SIG-M5 (cell line): ENCODE data around the gene KRTAP4-7.
"Not testable (repeated sequence)": the region's sequence is repeated elsewhere in the genome, so short reads cannot be mapped to it uniquely, and the experiment has no call there.

ENCODE experiments used
- DNase-seq: peaks from one replicate; lab custom pipeline; 2025; lab: John Stamatoyannopoulos, UW

The KRTAP4-7 gene

DNA sequence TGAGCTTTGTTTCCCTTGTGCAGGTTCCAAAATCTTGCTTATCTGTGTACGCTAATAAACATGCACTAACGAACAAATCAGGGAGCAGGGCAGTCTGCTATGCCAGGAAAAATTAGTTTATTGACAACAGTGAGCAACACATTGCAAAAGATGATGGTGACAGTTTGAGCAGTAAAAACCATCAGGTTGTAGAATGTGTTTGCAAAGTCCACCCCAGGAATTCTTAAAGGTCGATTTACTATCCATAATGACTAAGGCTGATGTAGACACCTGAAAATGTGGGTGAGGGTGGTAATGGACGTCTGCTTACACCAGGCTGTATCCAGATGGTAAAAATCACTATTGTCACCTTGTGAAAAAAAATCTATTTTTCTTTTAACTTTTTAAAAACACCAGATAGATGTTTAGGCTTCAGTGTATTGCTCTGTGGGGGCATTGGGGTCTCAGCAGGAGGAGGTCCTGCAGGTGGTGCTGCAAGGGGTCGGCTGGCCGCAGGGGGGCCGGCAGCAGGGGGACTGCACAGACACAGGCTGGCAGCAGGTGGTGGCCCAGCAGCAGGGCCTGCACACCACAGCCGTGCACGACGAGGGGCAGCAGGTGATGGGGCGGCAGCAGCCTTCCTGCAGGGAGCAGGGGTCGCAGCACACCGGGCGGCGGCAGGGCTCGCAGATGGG lies 18.8 kb upstream of the KRTAP4-7 start:
- DNase-seq: not testable (repeated sequence)

DNA sequence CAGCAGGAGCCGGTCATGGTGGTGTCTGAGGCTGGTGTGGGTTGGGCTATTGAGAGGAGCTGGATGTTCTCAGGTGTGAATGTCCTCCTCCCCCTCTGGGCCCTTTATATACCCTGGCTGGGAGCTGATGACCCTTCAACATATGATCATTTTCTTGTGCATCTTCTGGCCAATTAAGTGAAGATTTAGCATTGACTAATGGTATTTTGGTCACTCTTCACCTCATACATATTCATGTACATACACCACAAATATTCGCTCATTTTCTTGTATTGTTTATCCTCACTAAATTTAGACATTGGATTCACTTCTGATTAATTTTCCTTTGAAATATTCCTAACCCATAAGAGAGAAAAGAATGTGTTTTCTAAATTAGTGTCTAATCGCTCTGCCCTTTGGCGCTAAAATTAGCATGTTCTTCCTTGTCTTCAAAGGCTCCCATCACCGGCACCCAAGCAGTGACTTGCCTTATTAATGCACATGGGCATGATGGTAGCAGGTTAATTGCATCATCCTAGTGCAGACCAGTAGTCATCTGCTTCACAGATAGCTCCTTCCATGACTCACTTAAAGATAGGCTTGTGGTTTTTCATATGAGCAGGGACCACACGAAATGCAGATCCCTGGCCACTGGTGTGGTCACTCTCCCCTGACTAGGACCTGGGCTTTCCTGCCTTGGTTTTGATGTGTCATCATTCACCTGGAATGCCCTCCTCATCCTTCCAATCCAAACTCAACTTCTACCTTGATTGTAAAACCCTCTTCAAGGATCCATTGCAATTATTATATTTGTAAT lies 17.9 kb upstream of the KRTAP4-7 start, which contains the start of gene KRTAP2-4:
Gene KRTAP2-4, minus strand, starts transcription at position 51 of the 796 bp plus-strand sequence. Its CDS starts 34 bp downstream, at position 17.
- no peak for DNase-seq

DNA sequence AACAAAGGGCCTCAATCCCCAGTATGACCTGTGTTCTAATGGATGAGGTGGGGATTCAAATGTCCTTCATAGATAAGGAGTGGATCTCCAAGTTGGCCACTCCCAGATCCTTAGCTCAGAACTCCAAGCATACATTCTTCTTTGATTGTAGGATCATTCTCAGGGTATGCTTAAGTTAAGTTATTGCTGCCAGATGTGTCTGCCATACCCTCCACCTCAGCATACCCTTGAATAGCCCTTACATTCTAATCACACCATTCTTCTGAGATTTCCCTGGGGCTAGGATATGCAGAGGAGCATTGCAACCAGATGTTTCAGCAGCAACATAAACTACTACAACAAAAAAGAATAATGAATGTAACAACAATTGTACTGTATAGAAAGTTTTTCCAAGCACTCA lies 16.7 kb upstream of the KRTAP4-7 start:
- DNase-seq: no peak

DNA sequence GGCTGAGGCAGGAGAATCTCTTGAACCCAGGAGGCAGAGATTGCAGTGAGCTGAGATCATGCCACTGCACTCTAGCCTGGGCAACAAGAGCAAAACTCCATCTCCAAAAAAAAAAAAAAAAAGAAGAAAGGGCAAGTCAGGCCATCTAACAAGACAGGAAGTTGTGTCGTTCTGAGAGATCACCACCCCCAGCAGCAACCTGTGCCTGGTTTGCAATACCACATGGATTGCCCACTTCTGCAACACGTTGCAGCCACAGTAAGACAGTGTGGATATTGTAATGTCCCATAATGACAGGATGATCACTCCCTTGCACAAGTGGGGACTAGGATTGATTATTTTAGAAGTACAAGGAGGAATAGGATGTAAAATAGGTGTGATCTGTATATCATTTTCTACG lies 14.9 kb upstream of the KRTAP4-7 start:
- DNase-seq: no peak

DNA sequence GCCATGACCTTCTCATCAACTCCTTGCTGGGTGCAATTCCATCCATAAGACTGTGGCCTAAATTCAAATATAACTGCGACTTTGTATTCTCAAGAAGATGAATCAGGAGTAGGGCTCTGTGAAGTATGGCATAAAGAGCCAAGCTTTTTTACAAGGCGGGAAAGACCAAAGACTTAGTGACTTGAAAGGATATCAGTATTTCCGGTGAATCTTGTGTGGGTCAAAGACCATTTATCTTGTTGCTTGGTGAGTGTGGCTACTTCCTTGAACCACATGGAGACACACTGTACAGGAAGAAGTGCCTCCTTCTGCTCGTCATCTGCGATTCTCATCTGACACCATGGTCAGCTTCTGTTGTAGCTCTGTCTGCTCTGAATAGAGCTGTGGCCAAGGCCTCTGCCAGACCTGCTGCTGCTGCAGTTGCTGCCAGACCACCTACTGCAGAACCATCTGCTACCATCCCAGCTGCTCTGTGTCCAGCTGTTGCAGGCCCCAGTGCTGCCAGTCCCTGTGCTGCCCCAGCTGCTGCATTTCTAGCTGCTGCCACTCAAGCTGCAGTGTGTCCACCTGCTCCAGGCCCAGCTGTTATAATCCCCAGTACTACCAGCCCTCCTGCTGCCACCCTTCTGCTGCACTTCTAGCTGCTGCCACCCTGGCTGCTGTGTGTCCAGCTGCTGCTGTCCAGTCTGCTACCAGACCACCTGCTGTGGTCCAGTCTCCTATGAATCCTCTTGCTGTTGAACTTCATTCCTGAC lies 12.2 kb upstream of the KRTAP4-7 start:
- no peak for DNase-seq

DNA sequence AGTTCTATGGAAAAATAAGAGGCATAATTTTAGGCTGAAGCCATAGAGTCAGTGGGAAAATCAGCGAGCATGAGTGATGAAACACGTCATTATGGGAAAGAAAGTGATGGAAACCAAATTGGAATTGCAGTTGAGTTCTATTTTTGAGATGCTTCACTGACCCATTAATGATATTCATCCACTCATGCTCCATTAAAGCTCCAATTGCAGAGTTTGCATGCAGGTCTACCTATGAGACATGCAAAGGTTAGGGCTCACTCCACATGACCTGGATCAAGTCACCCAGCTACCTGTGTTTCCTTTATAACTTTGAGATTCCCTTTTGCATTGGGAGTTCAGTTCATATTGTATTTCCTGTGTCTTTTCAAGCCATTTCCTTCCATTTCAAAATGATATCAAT lies 10.3 kb upstream of the KRTAP4-7 start:
- DNase-seq: no peak

DNA sequence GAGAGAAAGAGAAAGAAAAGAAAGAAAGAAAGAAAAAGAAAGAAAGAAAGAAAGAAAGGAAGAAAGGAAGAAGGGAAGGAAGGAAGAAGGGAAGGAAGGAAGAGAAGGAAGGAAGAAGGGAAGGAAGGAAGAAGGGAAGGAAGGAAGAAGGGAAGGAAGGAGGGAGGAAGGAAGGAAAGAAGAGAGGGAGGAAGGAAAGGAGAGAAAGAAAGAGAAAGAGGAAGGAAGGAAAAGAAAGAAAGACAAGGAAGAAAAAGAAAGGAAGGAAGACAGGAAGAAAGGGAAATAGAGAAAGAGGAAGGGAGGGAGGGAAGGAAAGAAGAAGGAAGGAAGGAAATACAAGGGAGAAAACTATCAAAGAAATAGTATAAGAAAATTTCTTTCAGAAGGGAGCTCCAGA lies 7.2 kb upstream of the KRTAP4-7 start:
- no peak for DNase-seq

DNA sequence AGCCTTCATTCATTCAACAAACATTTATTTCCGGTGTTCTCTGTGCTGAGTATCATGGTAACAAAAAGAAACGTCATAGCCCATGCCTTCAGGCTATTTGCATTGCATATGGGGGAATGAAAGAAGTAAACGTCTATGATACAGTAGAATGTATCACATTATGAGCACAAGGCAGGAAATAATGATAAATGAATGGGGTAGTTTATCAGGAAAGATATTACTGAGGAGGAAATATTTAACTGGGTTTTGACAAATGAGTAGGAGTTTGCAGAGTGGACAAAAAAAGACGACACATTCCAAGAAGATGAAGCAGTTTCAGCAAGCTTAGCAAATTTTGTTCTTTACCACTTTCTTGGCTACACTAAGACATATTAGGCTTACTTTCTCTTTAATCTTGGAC lies 1.3 kb upstream of the KRTAP4-7 start:
- no peak for DNase-seq

DNA sequence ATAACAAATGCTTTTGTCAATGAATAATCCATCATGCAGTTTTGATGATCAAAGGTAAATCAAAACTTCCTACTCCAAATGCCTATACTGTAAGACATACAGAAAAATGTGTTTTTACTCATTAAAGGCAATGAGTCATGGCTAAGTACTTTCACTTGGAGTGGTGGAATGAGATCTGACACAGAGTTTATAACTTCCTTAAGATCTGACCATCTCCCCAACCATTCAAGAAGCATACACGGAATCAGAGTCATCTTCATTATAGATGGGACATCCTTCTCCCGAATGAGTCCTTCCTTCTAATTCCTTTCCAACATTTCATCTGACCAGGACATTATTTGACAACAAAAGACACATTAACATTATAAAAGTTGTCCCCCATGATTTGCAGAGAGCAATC lies 523 bp upstream of the KRTAP4-7 start:
- not testable (repeated sequence) for DNase-seq

DNA sequence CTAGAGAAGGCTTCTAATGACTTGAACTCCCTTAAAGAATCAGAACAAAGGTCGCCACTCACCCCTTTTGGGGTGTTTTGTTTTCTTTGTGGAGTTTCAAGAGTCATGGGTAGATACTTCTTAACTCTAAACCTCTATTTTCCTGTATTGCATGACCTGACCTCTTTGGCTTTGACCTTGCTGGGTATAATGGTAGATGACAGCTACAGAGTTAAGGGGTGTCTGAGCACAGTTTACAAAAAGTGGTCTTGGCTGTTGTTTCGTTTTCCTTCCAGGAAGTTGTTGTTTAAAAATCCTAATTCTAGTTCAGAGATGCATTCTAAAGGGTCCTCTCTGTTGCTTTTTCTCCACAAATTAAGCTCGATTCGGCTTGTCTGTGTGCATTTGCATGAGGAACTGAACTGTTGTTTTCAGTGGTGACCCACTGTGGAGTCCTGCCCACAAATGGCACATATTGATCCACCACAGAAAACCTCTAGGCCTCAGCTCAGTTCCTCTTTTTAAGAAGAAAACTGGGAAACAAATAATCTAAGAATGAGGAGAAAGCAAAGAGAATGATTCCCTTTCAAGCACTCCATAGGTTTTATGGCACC lies 4.9 kb downstream of the KRTAP4-7 start:
- DNase-seq: not testable (repeated sequence)

DNA sequence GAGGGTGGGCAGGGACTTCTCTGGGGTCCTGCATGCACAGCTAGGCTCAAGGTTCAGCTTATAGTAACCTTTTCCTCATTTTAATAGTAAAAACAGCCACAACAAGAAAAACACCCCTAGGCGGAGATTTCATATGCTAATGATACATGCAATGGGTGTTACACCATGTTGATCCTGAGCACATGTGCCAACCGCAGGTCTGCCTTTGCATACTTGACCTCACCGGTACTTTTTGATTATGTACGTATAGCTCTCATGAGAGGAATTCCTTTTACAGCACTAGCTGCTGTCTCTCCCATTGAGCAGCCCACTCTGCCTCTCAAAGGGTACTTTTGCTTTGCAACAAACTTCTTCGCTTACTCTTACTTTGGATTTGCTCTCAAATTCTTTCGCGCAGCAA lies 12.1 kb downstream of the KRTAP4-7 start:
- no peak for DNase-seq

DNA sequence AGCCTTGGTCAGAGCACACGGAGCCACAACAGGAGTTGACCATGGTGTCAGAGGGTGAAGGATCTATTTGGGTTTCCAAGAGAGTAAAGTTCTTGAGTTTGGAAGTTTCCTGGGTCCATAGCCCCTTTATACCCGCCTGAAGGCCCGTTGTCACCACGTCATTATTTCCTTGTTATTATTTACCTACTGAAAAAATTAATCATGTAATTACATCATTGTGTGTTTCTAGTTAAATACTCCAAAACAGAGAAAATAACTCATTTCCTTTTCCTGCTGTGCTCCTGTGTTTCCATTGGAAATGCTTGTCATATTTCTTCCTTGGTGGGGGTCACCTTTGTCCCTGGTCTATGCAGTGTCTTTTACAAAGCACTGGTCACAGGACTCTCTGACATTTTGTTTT lies 14.1 kb downstream of the KRTAP4-7 start, which contains the start of gene KRTAP4-8:
Gene KRTAP4-8, minus strand, starts transcription at position 101 of the 400 bp plus-strand sequence. Its CDS starts 58 bp downstream, at position 43.
- DNase-seq: no peak

DNA sequence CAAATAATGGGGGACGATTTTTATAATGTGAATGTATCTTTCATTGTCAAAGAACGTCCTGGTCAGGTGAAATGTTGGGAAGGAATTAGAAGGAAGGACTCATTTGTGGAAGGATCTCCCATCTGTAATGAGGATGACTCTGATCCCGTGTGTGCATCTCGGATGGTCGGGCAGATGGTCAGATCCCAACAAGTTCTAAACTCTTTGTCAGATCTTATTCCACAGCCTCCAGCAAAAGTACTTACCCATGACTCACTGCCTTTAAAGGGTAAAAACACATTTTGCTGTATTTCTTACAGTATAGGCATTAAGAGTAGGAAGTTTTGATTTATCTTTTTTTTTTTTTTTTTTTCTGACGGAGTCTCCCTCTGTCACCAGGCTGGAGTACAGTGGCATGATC lies 14.5 kb downstream of the KRTAP4-7 start:
- no peak for DNase-seq

DNA sequence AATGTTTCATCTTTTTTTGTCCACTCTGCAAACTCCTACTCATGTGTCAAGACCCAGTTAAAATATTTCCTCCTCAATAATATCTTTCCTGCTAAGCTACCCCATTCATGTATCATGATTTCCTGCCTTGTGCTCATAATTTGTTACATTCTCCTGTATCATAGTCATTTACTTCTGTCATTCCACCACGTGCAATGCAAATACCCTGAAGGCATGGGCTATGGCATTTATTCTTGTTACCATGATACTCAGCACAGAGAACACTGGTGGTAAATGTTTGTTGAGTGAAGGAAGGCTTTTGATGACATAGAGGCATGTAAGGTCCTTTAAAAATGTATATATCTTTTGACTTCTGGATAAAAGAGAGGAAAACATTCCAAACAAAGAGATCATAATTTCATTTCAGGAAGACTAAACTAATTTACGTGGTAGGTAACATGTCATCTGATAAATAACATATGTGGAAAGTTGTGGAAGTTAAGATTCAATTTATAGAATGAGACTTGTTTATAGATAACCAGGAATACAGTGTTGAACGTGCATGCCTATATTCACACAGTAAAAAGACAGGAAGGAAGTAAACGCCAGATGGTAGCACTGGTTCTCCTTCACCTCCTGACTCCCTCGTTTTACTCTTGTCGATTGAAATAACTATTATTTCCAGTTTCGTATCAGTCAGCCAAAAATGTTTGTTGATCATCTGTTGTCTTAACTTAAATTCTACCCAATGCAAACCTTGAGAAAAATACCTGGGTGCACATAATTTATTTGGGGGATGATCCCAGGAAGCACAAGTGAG lies 15.9 kb downstream of the KRTAP4-7 start:
- DNase-seq: not testable (repeated sequence)

DNA sequence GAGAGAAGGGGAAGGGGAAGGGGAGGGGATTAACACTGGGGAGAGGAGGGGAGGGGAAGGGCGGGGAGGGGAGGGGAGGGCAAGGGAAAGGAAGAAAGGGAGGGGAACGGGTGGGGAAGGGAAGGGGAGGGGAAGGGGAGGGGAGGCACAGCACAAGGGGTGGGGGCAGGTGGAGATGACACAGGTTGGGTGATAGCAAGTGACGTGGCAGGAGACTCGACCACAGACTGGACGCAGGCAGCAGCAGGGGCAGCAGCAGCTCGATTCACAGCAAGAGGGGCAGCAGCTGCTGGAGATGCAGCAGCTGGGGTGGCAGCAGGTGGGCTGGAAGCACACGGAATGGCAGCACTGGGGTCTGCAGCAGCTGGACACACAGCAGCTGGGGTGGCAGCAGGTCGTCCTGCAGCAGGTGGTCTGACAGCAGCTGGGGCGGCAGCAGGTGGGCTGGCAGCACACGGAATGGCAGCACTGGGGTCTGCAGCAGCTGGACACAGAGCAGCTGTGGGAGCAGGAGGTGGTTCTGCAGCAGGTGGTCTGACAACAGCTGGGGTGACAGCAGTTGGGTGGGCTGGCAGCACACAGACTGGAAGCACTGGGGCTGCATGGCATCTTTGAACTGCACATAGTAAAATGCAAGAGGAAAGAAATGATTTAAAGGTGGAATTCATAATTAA lies 17.8 kb downstream of the KRTAP4-7 start, which contains the start of gene KRTAP4-16:
Gene KRTAP4-16, minus strand, starts transcription at position 624 of the 674 bp plus-strand sequence. Its CDS starts 0 bp downstream, at position 624.
- no peak for DNase-seq

DNA sequence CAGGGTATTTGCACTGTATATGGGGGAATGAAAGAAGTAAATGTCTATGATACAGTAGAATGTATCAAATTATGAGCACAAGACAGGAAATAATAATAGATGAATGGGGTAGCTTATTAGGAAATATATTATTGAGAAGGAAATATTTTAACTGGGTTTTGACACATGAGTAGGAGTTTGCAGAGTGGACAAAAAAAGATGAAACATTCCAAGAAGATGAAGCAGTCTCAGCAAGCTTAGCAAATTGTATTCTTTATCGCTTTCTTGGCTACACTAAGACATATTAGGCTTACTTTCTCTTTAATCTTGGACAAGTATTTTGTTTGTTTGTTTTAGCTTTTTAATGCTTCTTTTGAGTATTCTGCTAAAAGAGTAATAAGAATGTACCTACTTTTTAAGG lies 19.9 kb downstream of the KRTAP4-7 start:
- no peak for DNase-seq

DNA sequence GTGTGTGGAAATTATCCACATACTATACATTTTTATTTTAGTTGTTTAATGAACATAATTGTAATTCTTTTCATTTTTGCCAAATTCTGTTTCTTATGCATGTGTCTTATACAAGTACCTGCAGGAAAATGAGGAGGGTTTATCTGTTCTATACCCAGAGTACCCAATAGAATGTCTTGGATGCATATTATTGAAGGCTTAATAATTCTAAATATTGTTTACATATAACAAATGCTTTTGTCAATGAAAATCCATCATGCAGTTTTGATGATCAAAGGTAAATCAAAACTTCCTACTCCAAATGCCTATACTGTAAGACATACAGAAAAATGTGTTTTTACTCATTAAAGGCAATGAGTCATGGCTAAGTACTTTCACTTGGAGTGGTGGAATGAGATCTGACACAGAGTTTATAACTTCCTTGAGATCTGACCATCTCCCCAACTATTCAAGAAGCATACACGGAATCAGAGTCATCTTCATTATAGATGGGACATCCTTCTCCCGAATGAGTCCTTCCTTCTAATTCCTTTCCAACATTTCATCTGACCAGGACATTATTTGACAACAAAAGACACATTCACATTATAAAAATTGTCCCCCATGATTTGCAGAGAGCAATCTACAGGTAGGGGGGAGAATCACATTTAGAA lies 20.6 kb downstream of the KRTAP4-7 start:
- not testable (repeated sequence) for DNase-seq

DNA sequence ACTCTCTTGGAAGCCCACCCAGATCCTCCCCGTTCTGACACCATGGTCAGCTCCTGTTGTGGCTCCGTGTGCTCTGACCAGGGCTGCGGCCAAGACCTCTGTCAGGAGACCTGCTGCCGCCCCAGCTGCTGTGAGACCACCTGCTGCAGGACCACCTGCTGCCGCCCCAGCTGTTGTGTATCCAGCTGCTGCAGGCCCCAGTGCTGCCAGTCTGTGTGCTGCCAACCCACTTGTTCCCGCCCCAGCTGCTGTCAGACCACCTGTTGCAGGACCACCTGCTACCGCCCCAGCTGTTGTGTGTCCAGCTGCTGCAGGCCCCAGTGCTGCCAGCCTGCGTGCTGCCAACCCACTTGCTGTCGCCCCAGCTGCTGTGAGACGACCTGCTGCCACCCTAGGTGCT lies 21.4 kb downstream of the KRTAP4-7 start, which contains the start of gene KRTAP4-9:
Gene KRTAP4-9, plus strand, starts transcription at position 43 of the 400 bp plus-strand sequence. Its CDS starts 0 bp downstream, at position 43.
- not testable (repeated sequence) for DNase-seq

DNA sequence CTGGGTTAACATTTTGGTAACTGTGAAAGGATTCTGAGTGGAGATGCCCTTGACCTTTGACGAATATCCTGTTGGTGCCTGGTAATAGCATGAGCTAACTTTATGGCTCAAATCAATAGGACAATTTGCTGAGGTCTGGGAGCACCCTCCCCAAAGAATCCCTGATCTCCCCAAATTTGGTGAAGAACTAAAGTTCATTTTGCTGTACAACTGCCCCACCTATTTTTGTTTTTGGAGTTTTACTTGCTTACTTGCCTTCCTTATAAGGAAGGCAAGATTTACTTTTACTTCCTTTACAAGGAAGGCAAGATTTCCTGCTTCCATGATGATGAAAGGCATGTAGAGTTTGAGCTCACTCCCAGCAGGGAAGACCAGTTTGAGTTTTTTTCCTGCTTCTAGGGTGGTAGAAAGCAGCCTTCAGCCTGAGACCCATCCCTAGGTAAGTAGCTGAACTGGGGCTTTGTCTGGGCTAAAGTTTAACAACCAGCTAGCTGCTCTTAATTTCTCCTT lies 24.0 kb downstream of the KRTAP4-7 start:
- DNase-seq: no peak
